Anterior cingulate cortex (tissue), 58 donors: ENCODE measurements around the gene CSTF3.
A peak's percentile ranks its signal among the peaks of the same experiment; 100 is the strongest.

Source experiments
- DNase-seq, 58 donors: peaks; one replicate each; lab custom pipeline; 2025; lab: John Stamatoyannopoulos, UW

The CSTF3 gene

DNA sequence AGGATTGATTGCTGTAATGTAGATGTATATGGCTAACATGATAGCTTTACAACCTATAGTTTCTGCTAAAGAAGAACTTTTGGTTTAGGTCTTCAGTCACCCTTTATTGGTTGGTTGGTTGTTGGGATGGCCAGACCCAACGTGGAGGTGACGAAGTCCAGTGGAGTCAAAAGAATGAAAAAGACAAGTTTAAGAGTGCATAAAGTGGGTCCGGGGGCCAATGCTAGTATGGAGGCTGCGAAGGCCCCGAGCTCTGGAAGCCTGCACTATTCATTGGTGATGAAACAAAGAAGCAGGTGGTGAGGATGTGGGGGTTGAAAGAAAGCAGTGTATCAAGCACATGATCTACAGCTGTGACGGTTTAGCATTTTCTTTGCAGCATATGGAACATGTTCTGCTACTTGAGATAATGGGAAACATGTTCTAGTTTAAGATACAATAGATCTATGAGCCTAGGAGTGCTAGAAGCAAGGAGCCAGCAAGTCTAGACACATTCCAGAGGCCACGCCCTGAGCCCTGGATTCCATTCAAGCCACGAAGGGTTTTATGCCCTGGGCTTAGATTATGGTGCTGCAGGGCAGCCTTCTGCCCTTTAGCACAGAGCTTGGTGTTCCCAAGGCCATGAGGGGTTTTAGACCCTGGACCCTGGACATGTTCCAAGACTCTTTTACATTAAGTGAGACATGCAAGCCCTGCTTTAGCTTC, 115.6 kb downstream of the CSTF3 start:
- DNase-seq = no peak

DNA sequence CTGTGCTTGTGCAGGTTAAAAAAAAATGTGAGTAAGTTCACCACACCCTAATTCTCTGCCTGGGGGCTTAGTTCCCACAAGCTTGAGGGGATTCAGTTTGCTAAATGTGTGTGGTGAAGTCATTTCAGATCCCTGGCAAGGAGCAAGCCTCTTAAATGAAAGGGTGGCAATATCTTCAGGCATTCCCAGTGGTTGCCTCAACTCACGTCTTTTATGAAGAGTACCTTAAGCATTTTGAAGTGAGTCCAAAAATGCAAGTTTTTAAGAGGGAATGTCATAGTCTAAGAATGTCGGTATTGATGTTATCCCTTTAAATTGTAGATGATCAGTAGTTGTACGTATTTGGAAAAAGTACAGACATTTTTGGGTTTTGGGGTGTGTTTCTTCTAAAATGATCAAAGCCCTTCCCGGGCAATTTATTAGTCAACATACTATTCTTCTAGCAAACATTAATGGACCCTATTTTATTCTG, 117.0 kb downstream of the CSTF3 start:
- no peak for DNase-seq

GRCh38 chr11:33043221-33043830, 118.0 kb downstream of the CSTF3 start:
- no peak for DNase-seq

GRCh38 chr11:33040862-33041453, 120.3 kb downstream of the CSTF3 start:
- no peak for DNase-seq

GRCh38 chr11:33040033-33040861, 121.0 kb downstream of the CSTF3 start:
- peak in 16 of 58 donors; percentile 18 to 88 (median 56) for DNase-seq

DNA sequence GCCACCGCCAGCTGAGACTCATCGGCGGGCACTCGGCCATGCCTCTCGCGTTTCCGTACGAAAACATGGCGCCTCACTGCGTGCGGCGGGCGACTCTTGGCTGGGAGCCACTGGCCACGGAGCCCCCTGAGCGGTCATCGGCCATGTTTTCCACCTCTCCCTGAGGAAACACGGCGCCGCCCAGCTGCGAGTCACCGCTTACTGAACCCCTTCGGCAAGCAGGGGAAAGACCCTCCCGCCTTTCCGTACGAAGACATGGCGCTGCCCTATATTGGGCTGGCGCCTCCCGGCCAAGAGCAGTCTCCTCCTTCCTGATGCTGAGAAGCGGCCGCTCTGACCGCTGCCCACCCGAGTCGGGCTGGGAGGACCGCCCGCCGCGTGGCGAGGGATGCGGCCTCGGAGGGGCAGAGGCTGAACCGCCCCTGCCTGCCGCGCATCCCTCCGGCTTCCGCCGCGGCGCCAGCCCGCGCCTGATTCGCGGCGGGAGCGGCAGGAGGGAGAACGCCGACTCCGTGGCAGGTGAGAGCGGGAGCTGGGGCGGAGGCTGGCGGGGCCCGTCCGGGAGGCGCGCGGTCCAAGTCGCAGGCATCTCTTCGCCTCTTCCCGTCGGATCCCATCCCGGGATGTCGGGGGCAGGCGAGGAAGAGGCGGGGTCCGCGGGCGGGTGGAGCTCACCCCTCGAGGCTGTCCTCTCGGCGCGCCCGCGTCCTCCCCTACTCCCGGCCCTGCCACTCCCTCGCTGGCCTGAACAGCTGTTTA, 121.8 kb downstream of the CSTF3 start, which contains the start of gene TCP11L1:
Gene TCP11L1 (plus strand): TSS at position 299 of the 759 bp plus-strand sequence. CDS start 4,202 bp downstream, outside the sequence.
- DNase-seq = peak; percentile 64 to 97 (median 90)

GRCh38 chr11:33035011-33035410, 126.3 kb downstream of the CSTF3 start:
- no peak for DNase-seq
